Stimulated activated CD4-positive, alpha-beta T cell treated with anti-CD3 and anti-CD28 coated beads, Interleukin-1b, Interleukin-23, amount 100 ng/mL, for 48 hours (primary cell): Measurements from ENCODE around the gene PTPRN2.

ENCODE experiments used
- DNase-seq: peaks from one replicate; pipeline ENCODE4 v3.0.0-alpha.2; 2020

Gene PTPRN2

DNA sequence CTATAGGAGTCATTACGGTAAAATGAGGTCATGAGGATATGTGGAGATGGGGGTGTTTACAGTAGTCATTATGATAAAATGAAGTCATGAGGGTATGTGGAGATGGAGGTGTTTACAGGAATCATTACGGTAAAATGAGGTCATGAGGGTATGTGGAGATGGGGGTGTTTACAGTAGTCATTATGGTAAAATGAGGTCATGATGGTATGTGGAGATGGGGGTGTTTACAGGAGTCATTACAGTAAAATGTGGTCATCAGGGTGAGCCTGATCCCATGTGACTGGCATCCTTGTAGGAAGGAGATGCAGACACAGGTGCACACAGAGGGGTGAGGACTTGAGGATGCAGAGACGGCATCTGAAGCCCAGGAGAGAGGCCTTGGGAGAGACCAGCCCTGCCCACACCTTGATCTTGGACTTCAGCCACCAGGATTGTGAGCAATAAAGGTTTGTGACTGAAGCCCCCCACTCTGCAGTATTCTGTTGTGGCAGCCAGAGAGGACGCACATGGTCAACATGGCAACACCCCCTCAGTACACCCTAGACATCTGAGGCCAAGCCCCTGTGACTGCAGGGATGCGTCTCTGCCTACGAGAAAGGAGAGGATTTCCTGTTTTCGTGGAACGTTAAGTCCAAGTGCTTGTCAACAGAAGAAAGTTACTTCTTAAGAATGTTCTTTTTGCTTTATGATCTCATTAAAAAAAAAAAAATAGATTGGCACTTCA, 706.4 kb downstream of the PTPRN2 start:
- peak; percentile 38 for DNase-seq

GRCh38 chr7:157879391-157879790, 708.2 kb downstream of the PTPRN2 start:
- DNase-seq = no peak

GRCh38 chr7:157877298-157878090, 710.1 kb downstream of the PTPRN2 start:
- no peak for DNase-seq

DNA sequence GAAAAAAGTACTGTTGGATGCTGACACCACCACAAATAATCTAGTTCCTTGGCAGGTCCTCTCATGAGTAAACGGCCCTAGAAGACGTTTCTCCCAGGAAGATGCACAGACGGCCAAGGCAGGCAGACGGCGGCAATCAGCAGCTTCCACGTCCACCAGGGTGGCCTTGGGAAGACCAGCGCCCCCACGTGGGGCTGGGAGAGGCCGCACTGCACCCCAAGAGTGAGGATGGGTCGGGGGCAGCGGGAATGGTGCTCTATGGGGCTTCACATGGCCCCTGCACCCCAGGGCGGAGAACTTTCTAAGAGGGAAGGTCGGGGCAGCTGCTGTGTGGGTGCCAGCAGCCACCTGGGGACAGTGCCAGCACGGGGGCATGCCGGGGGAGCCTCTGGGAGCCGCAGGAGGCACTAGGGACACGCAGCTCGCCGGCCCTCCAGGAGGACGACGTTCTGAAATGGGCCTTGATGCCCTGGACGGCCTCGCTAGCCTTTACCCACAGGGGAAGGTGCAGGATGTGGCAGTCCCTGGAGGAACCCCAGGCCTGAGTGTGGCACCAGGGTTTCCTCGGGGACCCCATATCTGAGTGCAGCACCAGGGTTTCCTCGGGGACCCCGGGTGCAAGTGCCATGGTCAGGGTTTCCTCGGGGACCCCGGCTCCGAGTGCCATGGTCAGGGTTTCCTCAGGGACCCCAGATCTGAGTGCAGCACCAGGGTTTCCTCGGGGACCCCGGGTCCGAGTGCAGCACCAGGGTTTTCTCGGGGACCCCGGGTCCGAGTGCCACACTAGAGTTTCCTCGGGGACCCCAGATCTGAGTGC, 710.9 kb downstream of the PTPRN2 start:
- DNase-seq = no peak

- peak; percentile 52 for DNase-seq
Measured at GRCh38 chr7:157875230-157876179, 712.1 kb downstream of the PTPRN2 start.

DNA sequence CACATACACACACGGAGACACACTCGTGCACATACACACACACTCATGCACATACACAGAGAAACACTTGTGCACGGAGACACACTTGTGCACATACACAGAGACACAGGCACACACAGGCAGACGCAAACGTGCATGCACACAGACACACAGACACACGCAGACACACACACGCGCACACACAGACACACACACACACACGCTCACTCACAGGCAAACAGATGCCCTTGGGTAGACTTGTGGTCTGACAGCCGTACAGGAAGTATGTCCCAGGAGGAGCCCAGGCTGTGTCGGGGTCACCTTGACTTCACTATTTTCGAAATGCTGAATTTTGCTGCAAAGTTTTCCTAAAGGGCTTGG, 712.8 kb downstream of the PTPRN2 start:
- no peak for DNase-seq

DNA sequence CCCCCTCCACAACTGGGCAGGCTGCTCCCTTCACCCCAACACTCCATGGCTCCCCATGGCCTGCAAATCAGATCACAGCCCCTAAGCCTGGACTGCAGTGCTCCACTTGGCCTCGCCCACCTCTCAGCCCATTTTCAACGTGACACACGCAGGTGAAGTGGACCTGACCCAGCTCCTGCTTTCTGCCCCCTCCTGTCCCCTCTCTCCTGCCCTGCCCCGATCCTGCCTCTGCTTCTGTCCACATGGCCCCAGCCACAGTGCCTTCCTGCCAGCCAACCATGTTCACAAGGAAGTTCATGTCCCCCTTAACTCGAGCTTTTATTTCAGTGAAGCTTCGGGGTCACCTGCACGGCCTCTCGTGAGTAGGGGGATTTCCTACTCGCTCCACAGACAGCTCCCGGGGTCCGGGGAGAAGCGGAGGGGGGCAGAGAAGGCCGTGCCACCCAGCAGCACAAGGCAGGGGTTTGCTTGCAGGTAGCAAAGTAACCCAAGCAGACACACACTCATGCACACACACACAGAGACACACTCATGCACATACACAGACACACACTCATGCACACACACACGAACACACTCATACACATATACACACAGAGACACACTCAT, 713.3 kb downstream of the PTPRN2 start:
- DNase-seq = no peak

DNA sequence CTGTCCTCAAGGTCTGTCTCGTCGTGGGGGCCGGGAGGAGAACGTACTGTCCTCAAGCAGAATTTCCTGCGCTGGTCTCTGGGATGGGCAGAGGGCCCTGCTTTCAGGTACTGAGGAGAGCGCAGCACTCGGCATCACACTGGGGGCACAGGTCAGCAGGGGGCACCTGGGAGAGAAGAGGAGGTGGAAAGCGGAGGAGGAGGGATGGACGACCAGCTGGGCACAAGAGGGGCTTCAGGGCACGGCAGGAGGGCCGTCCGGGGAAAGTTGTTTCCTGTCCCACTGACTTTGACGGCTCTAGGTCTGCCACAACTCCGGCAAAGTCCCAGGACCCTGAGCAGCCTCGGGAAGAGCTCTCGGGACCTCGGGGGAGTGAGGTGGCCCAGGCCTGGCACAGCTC, 714.0 kb downstream of the PTPRN2 start:
- DNase-seq = no peak

DNA sequence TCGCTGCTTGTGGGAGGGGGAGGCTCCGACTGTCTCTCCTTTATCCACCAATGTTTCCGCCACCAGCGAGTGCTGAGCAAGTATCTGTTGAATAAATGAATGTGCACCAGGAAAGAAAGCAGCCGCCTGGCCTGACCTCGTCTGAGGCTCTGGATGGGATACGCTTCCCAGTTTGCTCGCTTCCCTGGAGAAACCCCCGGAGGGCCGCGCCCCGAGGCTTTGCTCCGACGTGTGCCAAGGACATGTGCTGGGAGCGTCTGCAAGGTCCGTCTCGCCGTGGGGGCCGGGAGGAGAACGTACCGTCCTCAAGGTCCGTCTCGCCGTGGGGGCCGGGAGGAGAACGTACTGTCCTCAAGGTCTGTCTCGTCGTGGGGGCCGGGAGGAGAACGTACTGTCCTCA, 714.4 kb downstream of the PTPRN2 start:
- DNase-seq = no peak

DNA sequence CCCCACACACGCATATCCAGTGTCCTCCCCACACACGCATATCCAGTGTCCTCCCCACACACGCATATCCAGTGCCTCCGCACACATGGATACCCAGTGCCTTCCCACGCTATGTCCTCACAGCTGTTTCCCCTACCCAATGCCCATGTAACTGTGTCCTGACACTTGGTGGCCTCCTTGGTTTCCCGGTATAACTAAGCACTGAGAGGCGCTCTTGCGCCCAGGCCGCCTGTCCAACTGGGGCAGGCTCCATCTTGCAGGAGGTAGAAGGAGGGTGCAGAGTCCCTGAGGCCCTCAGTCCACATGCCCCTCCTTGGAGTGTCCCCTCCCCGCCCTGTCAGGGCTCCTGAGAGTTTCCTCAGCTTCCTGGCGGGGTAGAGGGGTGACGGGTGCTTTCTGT, 715.2 kb downstream of the PTPRN2 start:
- DNase-seq = no peak

DNA sequence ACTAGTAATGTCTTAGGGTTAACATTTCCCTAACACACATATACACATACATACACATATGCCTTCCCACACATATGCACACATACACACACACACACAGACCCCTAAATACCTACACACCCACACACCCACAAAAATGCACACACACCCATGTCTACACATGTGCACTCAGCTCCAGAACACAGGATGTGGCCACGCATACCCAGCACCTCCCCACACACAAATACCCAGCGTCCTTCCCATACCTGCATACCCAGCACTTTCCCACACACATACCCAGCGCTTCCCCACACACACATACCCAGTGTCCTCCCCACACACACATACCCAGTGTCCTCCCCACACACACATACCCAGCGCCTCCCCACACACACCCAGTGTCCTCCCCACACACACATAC, 715.9 kb downstream of the PTPRN2 start:
- DNase-seq = no peak

- no peak for DNase-seq
Measured at GRCh38 chr7:157870644-157871290, 716.9 kb downstream of the PTPRN2 start.

DNA sequence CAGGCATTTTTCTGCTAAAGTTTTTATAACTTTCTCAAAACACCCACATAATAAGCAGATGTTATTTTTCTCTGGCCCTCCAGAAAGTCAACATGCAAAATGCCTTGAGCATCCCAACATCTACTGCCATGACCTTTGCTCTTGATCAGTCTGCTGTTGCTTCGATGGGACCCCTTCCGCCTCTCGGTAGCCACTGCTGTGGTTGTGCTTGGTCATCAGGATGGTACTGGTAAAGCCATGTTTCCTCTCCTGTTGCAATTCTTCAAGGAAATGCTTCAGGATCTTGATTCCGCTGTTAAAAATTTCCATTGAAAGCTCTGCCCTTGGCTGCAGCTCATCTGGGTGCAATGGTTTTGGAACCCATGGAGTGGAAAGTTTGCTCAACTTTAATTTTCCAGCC, 717.8 kb downstream of the PTPRN2 start:
- DNase-seq = no peak

GRCh38 chr7:157867685-157868305, 719.8 kb downstream of the PTPRN2 start:
- no peak for DNase-seq

- no peak for DNase-seq
Measured at GRCh38 chr7:157866336-157866924, 721.2 kb downstream of the PTPRN2 start.

GRCh38 chr7:157865351-157866165, 722.1 kb downstream of the PTPRN2 start:
- no peak for DNase-seq

GRCh38 chr7:157864911-157865310, 722.7 kb downstream of the PTPRN2 start:
- DNase-seq = no peak

DNA sequence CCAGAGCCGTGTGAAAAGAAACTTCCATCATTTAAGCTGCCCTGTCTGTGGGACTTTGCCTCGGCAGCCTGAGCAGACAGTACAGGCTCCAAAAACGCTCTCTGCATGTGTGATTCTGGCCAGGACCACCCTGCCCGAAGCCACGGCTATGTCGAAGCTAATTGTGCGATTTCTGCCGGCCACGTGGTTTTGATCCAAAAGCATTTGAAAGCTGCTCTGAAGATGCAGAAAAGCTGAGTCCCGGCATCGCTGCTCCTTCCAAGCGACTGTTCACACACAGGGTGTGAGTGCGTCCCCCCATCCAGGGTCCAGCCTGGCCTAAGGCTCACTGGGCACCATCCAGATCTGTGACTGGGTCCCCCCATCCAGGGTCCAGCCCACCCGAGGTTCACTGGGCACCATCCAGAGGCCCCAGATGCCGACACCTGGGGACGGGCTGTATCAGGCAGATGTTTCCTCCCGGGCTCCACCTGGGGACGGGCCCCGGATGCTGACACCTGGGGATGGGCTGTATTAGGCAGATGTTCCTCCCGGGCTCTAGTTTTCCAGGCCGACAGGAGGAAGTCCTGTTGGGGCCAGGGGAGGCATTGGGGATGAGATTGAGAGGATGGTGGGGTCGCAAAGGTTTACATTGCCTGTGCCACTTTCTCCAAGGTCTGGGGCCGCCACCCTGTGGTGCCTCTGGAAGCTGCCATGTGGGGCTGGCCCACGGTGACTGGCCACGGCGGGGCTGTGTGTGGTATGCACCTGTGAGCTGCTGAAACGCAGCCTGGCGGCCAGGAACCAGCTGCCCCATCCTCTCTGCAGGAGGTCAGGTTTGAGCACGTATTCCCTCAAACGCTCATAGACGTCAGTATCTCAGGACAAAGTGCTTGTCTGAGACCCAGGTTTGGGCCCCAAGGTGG, 723.5 kb downstream of the PTPRN2 start:
- DNase-seq = no peak

GRCh38 chr7:157863176-157863575, 724.4 kb downstream of the PTPRN2 start:
- DNase-seq = no peak
